Superior temporal gyrus (tissue), 1 donor: Measurements from ENCODE around the gene VWA8.

ENCODE experiments used
- DNase-seq: peaks from one replicate; pipeline ENCODE4 v3.0.0-alpha.2; 2016; ENCODE audit errors: extremely low spot score

Gene VWA8

DNA sequence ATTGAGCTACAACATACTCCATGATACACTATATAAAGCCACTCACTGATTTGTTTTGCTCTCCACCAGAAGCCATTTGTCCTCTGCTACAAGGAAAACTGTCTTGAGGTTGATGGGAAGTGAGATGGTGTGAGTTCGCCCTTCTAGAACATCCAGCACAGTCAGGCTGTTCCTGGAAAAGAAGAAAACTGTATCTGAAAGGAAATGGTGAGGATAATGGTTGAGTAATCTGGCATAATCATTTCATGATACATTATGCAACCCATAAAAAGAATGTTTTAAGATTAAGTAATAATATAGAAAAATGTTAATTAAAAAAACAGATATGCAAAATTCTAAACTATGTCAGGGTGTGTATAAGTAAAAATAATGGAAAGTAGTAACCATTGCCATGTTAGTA is 269.6 kb downstream of the VWA8 start:
- no peak for DNase-seq

- DNase-seq: no peak
Measured at GRCh38 chr13:41682766-41683165, 278.1 kb downstream of the VWA8 start.

DNA sequence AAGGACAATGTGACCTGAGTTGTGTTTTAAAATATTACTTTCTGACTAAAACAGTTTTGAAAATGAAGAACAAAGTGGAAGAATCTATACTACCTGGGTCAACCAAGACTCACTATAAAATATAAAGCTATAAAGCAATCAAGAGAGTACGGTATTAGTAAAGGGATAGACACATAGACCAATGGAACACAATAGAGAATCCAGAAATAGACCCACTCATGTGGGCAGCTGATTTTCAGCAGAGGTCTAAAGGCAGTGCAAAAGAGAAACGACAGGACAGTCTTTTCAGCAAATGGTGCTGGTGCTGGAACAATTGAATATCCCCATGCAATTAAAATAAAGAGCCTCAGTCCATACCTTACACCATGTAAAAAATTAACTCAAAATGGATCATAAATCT is 278.9 kb downstream of the VWA8 start:
- DNase-seq: no peak

- no peak for DNase-seq
Measured at GRCh38 chr13:41681587-41681986, 279.3 kb downstream of the VWA8 start.

- DNase-seq: no peak
Measured at GRCh38 chr13:41680900-41681299, 280.0 kb downstream of the VWA8 start.

DNA sequence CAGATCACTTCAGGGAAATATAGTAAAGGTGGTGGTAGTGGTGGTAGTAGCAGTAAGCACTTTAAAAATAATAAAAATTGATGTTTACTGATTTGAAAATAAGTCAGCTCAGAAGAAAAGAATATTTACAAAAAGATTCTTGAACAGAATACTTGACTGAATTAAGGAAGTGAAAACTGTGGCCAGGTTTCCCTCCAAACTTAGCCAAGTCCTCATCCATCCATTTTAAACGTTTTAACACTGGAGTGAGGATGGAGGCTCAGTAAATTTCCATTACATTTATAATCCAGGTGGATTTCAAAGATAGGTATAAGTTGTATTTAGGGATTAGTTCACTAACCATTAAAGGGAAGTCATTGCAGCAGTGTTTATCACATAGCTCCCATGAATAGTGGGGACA is 282.1 kb downstream of the VWA8 start:
- DNase-seq: no peak

DNA sequence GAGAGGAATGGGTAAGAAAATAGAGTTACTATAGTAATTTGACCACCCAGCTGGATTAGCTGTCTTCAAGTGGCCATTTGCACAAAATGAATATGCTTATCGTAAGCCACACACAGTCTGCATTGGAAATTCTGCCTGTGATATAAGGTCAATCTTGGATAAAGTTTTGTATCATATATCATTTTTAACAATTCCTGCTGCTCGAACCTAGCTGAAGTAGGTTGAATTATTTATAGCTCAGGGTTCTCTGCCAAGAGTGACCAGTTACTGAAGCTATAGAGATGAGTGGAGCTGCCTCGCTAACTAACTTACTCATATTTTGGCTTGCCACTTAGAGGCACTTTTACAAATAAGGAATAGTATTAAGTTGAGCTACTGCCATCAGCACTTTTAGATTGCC is 282.7 kb downstream of the VWA8 start:
- DNase-seq: no peak

DNA sequence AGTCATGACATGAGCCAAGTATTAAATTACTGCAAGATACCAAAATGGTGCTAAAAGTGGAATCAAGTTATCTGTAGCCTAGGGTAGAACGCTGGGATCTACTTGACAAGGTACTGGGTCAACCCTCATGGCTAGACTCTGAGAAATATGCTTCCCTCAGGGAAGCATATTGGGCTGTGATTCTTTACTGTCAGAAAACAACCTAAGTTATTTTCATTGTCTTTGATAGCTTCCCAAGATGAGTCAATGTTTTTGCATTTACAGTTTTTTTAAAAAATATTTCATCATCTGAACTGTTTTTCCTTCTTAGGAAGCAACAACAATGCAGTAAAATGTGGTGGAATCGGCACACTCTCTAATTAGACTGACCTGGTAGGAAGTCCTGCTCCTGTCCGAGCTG is 285.6 kb downstream of the VWA8 start:
- no peak for DNase-seq

- DNase-seq: no peak
Measured at GRCh38 chr13:41674246-41674645, 286.7 kb downstream of the VWA8 start.

- no peak for DNase-seq
Measured at GRCh38 chr13:41673640-41674039, 287.3 kb downstream of the VWA8 start.

GRCh38 chr13:41670873-41671443 is 290.0 kb downstream of the VWA8 start:
- peak; percentile 50 for DNase-seq

GRCh38 chr13:41668130-41668757 is 292.7 kb downstream of the VWA8 start:
- DNase-seq: peak; percentile 96

DNA sequence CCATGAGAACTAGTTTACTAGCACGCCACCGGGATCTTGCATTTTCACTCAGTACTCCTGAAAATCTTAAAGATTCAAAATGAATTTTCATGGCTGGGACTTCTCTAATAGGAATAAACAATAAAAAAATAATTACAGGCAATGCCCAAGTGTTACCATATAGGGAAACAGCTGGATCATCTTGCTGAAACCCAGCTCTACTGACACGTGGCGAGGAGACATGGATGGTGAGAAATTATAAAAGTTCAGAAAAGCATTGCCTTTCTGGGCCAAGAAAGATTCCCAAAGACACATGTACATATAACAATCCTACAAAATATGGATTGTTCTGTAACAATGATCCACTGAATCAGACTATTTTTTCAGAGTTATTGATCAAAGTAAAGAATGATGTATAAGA is 294.3 kb downstream of the VWA8 start:
- DNase-seq: no peak

DNA sequence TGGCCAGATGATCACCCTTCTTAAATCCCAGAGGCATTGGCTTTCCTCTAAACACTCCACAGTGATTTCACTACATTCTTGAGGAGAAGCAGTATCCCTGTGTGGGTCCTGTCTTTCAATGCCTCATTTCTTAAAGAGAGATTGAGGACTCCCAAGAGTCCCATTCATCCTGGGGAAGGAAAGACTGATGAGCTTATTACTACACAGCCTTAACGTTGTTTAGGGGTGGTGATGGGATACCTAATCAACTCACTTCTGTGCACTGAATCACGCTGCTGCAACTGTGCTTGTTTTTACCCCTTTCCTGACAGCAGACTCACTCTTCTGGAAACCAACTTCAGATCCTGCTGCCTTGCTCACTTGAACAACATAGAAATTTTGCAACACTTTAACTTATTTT is 300.5 kb downstream of the VWA8 start:
- no peak for DNase-seq

DNA sequence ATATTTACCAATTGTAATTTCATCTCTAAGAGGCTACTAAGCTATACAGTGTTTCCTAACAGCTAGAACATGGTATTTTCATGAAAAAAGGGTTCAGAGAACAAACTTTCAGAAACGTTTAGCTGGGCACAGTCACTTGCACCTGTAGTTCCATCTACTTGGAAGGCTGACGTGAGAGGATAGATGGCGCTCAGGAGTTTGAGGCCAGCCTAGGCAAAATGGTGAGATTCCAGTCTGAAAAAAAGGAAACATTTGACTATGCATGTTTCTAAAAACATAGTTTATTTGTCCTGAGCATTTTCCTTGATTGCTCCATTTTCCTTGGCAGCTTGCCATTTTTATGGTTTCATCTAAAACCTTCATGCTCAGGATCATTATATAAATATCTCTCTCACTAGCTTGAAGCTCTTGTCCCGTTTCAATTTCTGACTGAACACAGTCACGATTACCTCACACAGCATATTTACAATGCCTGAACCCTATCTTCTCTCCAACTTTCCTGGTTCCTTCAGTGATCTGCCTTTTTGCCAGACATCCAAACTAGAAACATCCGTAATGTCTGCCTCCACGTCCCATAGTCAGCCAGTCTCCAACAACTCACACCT is 302.8 kb downstream of the VWA8 start:
- no peak for DNase-seq

GRCh38 chr13:41655997-41656396 is 304.9 kb downstream of the VWA8 start:
- no peak for DNase-seq

GRCh38 chr13:41654796-41655195 is 306.1 kb downstream of the VWA8 start:
- no peak for DNase-seq

DNA sequence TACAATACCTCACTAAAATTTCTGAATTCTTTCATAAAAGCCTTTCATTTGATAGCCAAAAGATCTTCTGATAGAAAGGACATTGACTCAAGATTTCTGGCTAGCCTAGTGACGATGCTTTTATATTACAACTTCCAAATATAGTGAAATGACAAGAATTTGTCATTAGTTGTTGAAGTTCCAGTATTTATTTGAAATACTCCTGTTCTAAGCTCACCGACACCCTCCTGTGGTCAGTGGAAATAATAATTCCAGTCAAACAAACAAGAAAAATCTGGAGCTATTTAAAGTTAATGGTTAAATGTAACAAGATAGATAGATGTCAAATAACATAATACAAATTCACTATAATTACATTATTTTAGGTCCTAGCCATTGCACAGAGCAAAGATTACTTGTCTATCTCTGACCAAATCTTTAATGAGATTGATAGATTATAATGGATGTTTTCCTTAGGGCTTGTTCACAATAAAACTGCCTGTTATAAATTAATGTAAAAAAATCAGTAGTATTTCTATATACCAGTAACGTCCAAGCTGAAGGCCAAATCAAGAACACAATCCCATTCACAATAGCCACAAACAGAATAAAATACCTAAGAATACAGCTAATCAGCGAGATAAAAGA is 308.1 kb downstream of the VWA8 start:
- DNase-seq: peak; percentile 85

DNA sequence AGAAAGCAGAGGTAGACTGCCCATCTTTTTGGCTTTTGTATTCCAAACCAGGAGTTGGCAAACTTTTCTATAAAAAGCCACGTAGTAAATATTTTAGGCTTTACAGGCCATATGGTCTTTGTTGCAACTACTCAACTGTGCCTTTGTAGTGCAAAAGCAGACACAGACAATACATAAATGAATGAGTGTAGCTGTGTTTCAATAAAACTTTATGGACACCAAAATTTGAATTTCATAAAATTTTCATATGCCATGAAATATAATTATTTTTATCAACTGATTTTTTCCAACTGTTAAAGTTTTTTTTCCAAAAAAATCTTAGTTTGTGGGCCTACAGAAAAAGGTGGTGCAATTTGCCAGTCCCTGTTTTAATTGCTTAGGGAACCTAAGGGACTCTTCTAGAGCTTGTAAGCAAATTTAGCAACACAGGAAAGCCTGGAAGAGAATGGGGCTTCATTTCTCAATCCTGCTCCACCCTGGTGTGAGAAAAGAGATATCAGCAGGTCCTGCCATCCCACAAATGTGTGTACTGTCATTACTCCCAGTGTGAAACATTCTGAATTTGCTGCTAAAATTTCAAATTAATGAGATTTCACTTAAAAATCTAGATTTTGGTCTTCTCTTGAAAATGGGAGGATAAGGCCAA is 309.4 kb downstream of the VWA8 start:
- DNase-seq: no peak

GRCh38 chr13:41650706-41651105 is 310.2 kb downstream of the VWA8 start:
- no peak for DNase-seq

DNA sequence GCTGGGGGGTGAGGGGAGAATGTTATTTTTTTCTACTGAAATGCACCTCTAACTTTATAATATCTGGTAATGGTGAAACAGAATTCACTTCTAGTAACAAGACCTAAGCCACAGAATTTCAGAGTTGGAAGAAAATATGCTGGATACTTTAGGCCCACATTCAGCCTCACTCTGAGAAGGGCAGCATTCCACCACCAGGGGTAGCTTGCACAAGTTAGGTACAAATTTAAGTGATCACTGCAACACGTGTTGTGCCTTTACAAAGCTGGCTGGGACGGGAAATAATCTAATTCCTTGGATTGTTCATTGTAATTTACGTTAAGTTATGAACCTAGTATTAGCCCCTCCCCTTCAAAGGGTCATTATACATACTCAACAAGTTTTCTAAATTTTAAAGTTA is 311.2 kb downstream of the VWA8 start:
- no peak for DNase-seq

DNA sequence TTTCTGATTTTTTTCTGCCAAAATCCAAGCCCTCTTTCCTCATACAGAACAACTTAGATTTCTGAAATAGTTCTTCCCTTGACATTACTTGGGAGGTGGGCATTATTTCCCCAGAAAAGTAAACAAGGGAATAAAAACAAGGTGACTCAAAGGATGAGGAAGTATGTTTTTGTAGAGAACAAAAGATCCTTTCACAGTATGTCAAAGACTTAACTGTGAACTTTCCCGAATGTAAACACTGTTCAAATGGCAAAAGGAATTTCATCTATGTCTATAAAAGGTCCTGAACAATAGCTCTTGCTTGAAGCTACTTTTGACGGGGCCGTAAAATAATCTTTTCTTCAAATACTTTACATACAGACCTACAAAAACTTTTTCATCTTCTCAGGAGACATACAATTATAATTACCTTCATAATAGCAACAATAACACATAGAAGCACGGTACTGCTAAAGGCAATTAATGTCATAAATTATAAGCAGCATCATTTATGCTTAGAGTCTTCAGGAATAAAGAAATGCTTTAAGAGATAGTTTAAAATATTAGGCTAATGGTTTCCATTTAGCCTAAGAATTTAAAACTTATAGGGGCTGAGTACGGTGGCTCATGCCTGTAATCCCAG is 312.5 kb downstream of the VWA8 start:
- no peak for DNase-seq
